Cerebellar cortex (tissue), 1 donor: ENCODE data around the gene MSLN.
A peak's percentile ranks its signal among the peaks of the same experiment; 100 is the strongest.

Experiments
- DNase-seq: peaks from one replicate; pipeline ENCODE4 v3.0.0-alpha.2; 2015; ENCODE audit warnings: low spot score

The MSLN gene

GRCh38 chr16:759110-759910 lies 1.2 kb upstream of the MSLN start:
- DNase-seq = no peak

GRCh38 chr16:760065-760464 lies 469 bp upstream of the MSLN start:
- no peak for DNase-seq

- DNase-seq = no peak
Observed at GRCh38 chr16:761625-762513, 1.3 kb downstream of the MSLN start.

- no peak for DNase-seq
Observed at GRCh38 chr16:762595-763268, 2.2 kb downstream of the MSLN start.

GRCh38 chr16:763369-764183 lies 3.0 kb downstream of the MSLN start:
- DNase-seq = no peak

- DNase-seq = no peak
Observed at GRCh38 chr16:764184-764750, 3.7 kb downstream of the MSLN start.

- no peak for DNase-seq
Observed at GRCh38 chr16:764848-765487, 4.4 kb downstream of the MSLN start.

GRCh38 chr16:765488-765865 lies 4.9 kb downstream of the MSLN start:
- no peak for DNase-seq

- no peak for DNase-seq
Observed at GRCh38 chr16:766008-766819, 5.7 kb downstream of the MSLN start.

GRCh38 chr16:766820-767640 lies 6.5 kb downstream of the MSLN start:
- DNase-seq = no peak

GRCh38 chr16:767743-768235 lies 7.3 kb downstream of the MSLN start:
- DNase-seq = no peak

GRCh38 chr16:768428-768827 lies 7.9 kb downstream of the MSLN start:
- DNase-seq = no peak

- DNase-seq = peak; percentile 30
Observed at GRCh38 chr16:769184-769784, 8.8 kb downstream of the MSLN start.

- no peak for DNase-seq
Observed at GRCh38 chr16:769934-770333, 9.4 kb downstream of the MSLN start.

GRCh38 chr16:770411-770810 lies 9.9 kb downstream of the MSLN start:
- no peak for DNase-seq

- no peak for DNase-seq
Observed at GRCh38 chr16:772959-773358, 12.4 kb downstream of the MSLN start.

GRCh38 chr16:774086-775001 lies 13.8 kb downstream of the MSLN start:
- no peak for DNase-seq
